ENCODE data around the gene TRIM32.
A peak's percentile ranks its signal among the peaks of the same experiment; 100 is the strongest.
"Not testable (repeated sequence)": the region's sequence is repeated elsewhere in the genome, so short reads cannot be mapped to it uniquely, and the experiment has no call there.

TRIM32 gene

GRCh38 chr9:116688806-116689485, 1.8 kb downstream of the TRIM32 start:
- no peak overlapping the region for H3K4me3 ChIP-seq (replicated peaks in 1 of 2; ENCODE audit: low read depth in 2 of 2, low read length in 2 of 2)
- TF ChIP-seq CTCF (IDR thresholded peaks at IDR 0.05; ENCODE audit: low read depth, low read length), result no peak
- peak in 1 of 2 donors; percentile 14 for DNase-seq (ENCODE audit: low read depth in 2 of 2)

- no peak overlapping the region for H3K4me3 ChIP-seq (replicated peaks in 1 of 2; ENCODE audit: low read depth in 2 of 2, low read length in 2 of 2)
- no peak for TF ChIP-seq CTCF (IDR thresholded peaks at IDR 0.05; ENCODE audit: low read depth, low read length)
- no peak for DNase-seq (ENCODE audit: low read depth in 2 of 2)
These were observed 2.5 kb downstream of the TRIM32 start for GRCh38 chr9:116689486-116690032.

GRCh38 chr9:116690805-116691204, 3.7 kb downstream of the TRIM32 start:
- DNase-seq (ENCODE audit: low read depth in 2 of 2); H3K4me3 ChIP-seq (replicated peaks in 1 of 2; ENCODE audit: low read depth in 2 of 2, low read length in 2 of 2): not testable (repeated sequence)

- no peak overlapping the region for H3K4me3 ChIP-seq (replicated peaks in 1 of 2; ENCODE audit: low read depth in 2 of 2, low read length in 2 of 2)
- no peak for DNase-seq (ENCODE audit: low read depth in 2 of 2)
- no peak for TF ChIP-seq CTCF (IDR thresholded peaks at IDR 0.05; ENCODE audit: low read depth, low read length)
These were observed 4.5 kb downstream of the TRIM32 start for GRCh38 chr9:116691607-116692006.

GRCh38 chr9:116692616-116693015, 5.5 kb downstream of the TRIM32 start:
- no peak for TF ChIP-seq CTCF (IDR thresholded peaks at IDR 0.05; ENCODE audit: low read depth, low read length)
- no peak for DNase-seq (ENCODE audit: low read depth in 2 of 2)
- no peak overlapping the region for H3K4me3 ChIP-seq (replicated peaks in 1 of 2; ENCODE audit: low read depth in 2 of 2, low read length in 2 of 2)

- TF ChIP-seq CTCF (IDR thresholded peaks at IDR 0.05; ENCODE audit: low read depth, low read length), result no peak
- DNase-seq (ENCODE audit: low read depth in 2 of 2), result peak; percentile 12 to 70
- H3K4me3 ChIP-seq (replicated peaks in 1 of 2; ENCODE audit: low read depth in 2 of 2, low read length in 2 of 2), result no peak overlapping the region
These were observed 6.2 kb downstream of the TRIM32 start for GRCh38 chr9:116693233-116693731.

GRCh38 chr9:116694785-116695291, 7.7 kb downstream of the TRIM32 start:
- DNase-seq (ENCODE audit: low read depth in 2 of 2), result no peak
- TF ChIP-seq CTCF (IDR thresholded peaks at IDR 0.05; ENCODE audit: low read depth, low read length), result no peak
- H3K4me3 ChIP-seq (replicated peaks in 1 of 2; ENCODE audit: low read depth in 2 of 2, low read length in 2 of 2), result no peak overlapping the region
